B cell (primary cell): ENCODE data around the gene TUG1. TPM values are rescaled to one million over a fixed set of nuclear protein-coding genes. Genes with fewer than 3 reads are reported as not detected.

Source experiments
- ATAC-seq: fragments of 200-7000 bp; cut with Tn5 transposase; one replicate; pipeline ENCODE4 v1.10.0; 2021; ENCODE audit warnings: low read depth, mild to moderate bottlenecking, moderate number of reproducible peaks, moderate library complexity
- CTCF ChIA-PET: fragments of 350-600 bp; sonication (Branson Sonifier 250); formaldehyde crosslinking; loops from one replicate; lab custom pipeline; 2021; ENCODE audit warnings: antibody characterized with exemption, inconsistent platforms; lab: Charles Lee
- POLR2A ChIA-PET: fragments of 350-600 bp; sonication (Branson Sonifier 250); formaldehyde crosslinking; loops from one replicate; lab custom pipeline; 2021; ENCODE audit warnings: antibody characterized with exemption; lab: Charles Lee
- DNase-seq: peaks from one replicate; pipeline ENCODE4 v3.0.0; 2013
- H2AFZ ChIP-seq: 2 replicates; pipeline ENCODE4 v1.6.1; 2012; ENCODE audit warnings: mild to moderate bottlenecking, low read depth, low read length; ENCODE audit not compliant: insufficient read depth, poor library complexity, severe bottlenecking
- H3K27ac ChIP-seq, 2 donors: 1 replicate in 1 of 2; 2 replicates in 1 of 2; pipeline ENCODE4 v1.5.1; 2012 to 2013; ENCODE audit warnings: low read length in 2 of 2, mild to moderate bottlenecking in 2 of 2, moderate library complexity in 1 of 2
- H3K27me3 ChIP-seq, 4 experiments: fragments of 200-600 bp in 1 of 4; sonication (generic) in 1 of 4; replicated peaks in 1 of 4; 1 replicate in 2 of 4; 2 replicates in 2 of 4; pipeline versions ENCODE4 v1.6.1 to v1.7.0; 2013 to 2016; ENCODE audit warnings: low read length in 3 of 4, mild to moderate bottlenecking in 2 of 4, mixed read lengths in 1 of 4, moderate library complexity in 1 of 4; ENCODE audit not compliant: insufficient read depth in 4 of 4, control insufficient read depth in 3 of 4; ENCODE audit errors: control extremely low read depth in 1 of 4
- H3K36me3 ChIP-seq, 2 experiments: replicated peaks in 1 of 2; 1 replicate in 1 of 2; 2 replicates in 1 of 2; pipeline versions ENCODE4 v1.6.1 to v1.7.1; 2013; ENCODE audit warnings: low read length in 1 of 2; ENCODE audit not compliant: insufficient read depth in 2 of 2, control insufficient read depth in 1 of 2; ENCODE audit errors: control extremely low read depth in 1 of 2, extremely low read depth in 1 of 2
- H3K4me1 ChIP-seq, 2 donors: fragments of 200-600 bp in 1 of 2; sonication (generic) in 1 of 2; 1 replicate in 1 of 2; 2 replicates in 1 of 2; pipeline versions ENCODE4 v1.5.1 to v1.6.1; 2013 to 2017; ENCODE audit warnings: low read length in 2 of 2; ENCODE audit not compliant: control insufficient read depth in 2 of 2, insufficient read depth in 2 of 2
- H3K4me2 ChIP-seq: replicated peaks from 2 replicates; pipeline ENCODE3; 2012; ENCODE audit warnings: mild to moderate bottlenecking, low read depth, low read length; ENCODE audit not compliant: poor library complexity, severe bottlenecking
- H3K4me3 ChIP-seq, 5 experiments: fragments of 200-600 bp in 1 of 5; sonication (generic) in 1 of 5; 1 replicate in 3 of 5; 2 replicates in 2 of 5; pipeline versions ENCODE4 v1.5.1 to v1.7.0; 2011 to 2016; ENCODE audit warnings: low read length in 4 of 5, mild to moderate bottlenecking in 4 of 5, low read depth in 2 of 5, control low read depth in 1 of 5, moderate library complexity in 1 of 5; ENCODE audit not compliant: insufficient read depth in 1 of 5; ENCODE audit errors: control extremely low read depth in 1 of 5, extremely low read depth in 1 of 5
- H3K79me2 ChIP-seq: fragments of 200-600 bp; sonication (generic); one replicate; pipeline ENCODE4 v1.6.0; 2016; ENCODE audit warnings: low read length; ENCODE audit not compliant: control insufficient read depth, insufficient read depth
- H3K9ac ChIP-seq: fragments of 200-600 bp; sonication (generic); 2 replicates; pipeline ENCODE4 v1.6.1; 2017; ENCODE audit warnings: mild to moderate bottlenecking, low read length, moderate library complexity
- H3K9me3 ChIP-seq, 3 donors: one replicate each; pipeline versions ENCODE4 v1.6.1 to v1.7.1; 2013; ENCODE audit warnings: low read length in 2 of 3; ENCODE audit not compliant: control insufficient read depth in 2 of 3, insufficient read depth in 1 of 3; ENCODE audit errors: control extremely low read depth in 1 of 3
- H4K20me1 ChIP-seq: 2 replicates; pipeline ENCODE4 v1.6.0; 2012; ENCODE audit warnings: mild to moderate bottlenecking, low read length; ENCODE audit not compliant: insufficient read depth, control insufficient read depth, poor library complexity, severe bottlenecking
- H3K27ac Mint-ChIP-seq: one replicate; pipeline ENCODE4 v1.8.0; 2021; ENCODE audit warnings: mixed read lengths
- H3K27me3 Mint-ChIP-seq: one replicate; pipeline ENCODE4 v1.8.0; 2021; ENCODE audit warnings: mixed read lengths
- H3K4me1 Mint-ChIP-seq: one replicate; pipeline ENCODE4 v1.8.0; 2021; ENCODE audit warnings: mixed read lengths
- H3K4me3 Mint-ChIP-seq: one replicate; pipeline ENCODE4 v1.8.0; 2021; ENCODE audit warnings: mixed read lengths
- H3K9me3 Mint-ChIP-seq: one replicate; pipeline ENCODE4 v1.8.0; 2022; ENCODE audit warnings: mixed read lengths; ENCODE audit not compliant: insufficient read depth
- CTCF ChIP-seq: fragments of 200-600 bp; IDR thresholded peaks from one replicate; pipeline ENCODE4 v1.8.0; 2022; ENCODE audit warnings: antibody characterized with exemption, mild to moderate bottlenecking
- EZH2 ChIP-seq: IDR thresholded peaks from 2 replicates; pipeline ENCODE4 v1.6.1; 2012; ENCODE audit warnings: borderline replicate concordance, low read depth, mild to moderate bottlenecking, moderate library complexity, low read length; ENCODE audit not compliant: insufficient read depth, poor library complexity, severe bottlenecking
- WGBS: methylation state at CpG from one replicate; pipeline ENCODE4 v1.1.5; 2013; ENCODE audit warnings: missing lambda C conversion rate; ENCODE audit not compliant: insufficient coverage; 5-methylcytosine and 5-hydroxymethylcytosine counted together
- intact Hi-C: fragments of 100-400 bp; cut with micrococcal nuclease; formaldehyde crosslinking; loops from one replicate; pipeline ENCODE4 v1.10.0; 2022
- polyA plus RNA-seq: library from polyadenylated mRNA; depleted of rRNA; stranded (reverse); fragments of >200 nt; gene quantifications from 2 replicates; pipeline ENCODE4 v1.2.3, GENCODE V29; 2012
- total RNA-seq, 2 donors: library from RNA; stranded (reverse); fragments of 120-200 nt in 1 of 2; gene quantifications; 1 replicate in 1 of 2; 2 replicates in 1 of 2; pipeline versions ENCODE4 v1.2.3 to v1.2.4, GENCODE V29; 2013 to 2022

The TUG1 gene
- total and polyA plus RNA-seq, 2 donors (not counting 1 experiment from before 2014, with no cell fraction given): 78.9 to 110 TPM

- Histone ChIP-seq H3K4me1 (no peaks in the 10 kb centered on the region), H4K20me1 (no peaks in the 10 kb centered on the region), H3K79me2 (no peaks in the 10 kb centered on the region), H3K27ac (no peak overlapping the region), H3K9ac (no peak overlapping the region), H3K4me3 (no peak overlapping the region), H3K36me3 (no peaks in the 10 kb centered on the region), H3K27me3 (no peaks in the 10 kb centered on the region), H2AFZ (no peak overlapping the region), H3K4me2 (no peak overlapping the region), H3K9me3 (peaks cover 7 to 59% (median 49%) of the 10 kb centered on the region in 3 donors)
- Mint-ChIP-seq H3K4me3 (no peak overlapping the region), H3K27me3 (no peaks in the 10 kb centered on the region), H3K27ac (no peak overlapping the region), H3K4me1 (no peaks in the 10 kb centered on the region), H3K9me3 (peaks cover 23% of the 10 kb centered on the region)
- TF ChIP-seq CTCF (no peak), EZH2 (no peak)
- ATAC-seq (no peak), DNase-seq (no peak)
- intact Hi-C loops: no loop called here
- 88% methylated on average over 1 of the region's 2 CpGs for WGBS
- ChIA-PET POLR2A (no interaction called here), CTCF (no interaction called here)
Measured at GRCh38 chr22:30984317-30984716, 15.3 kb downstream of the TUG1 start.

- Histone ChIP-seq H3K4me1 (no peaks in the 10 kb centered on the region), H3K36me3 (no peaks in the 10 kb centered on the region), H3K9ac (no peak overlapping the region), H3K4me3 (no peak overlapping the region), H4K20me1 (no peaks in the 10 kb centered on the region), H3K4me2 (no peak overlapping the region), H3K79me2 (no peaks in the 10 kb centered on the region), H3K9me3 (peaks cover 7 to 52% (median 43%) of the 10 kb centered on the region in 3 donors), H3K27ac (no peak overlapping the region), H2AFZ (no peak overlapping the region), H3K27me3 (no peaks in the 10 kb centered on the region)
- Mint-ChIP-seq H3K27me3 (no peaks in the 10 kb centered on the region), H3K4me1 (no peaks in the 10 kb centered on the region), H3K9me3 (peaks cover 24% of the 10 kb centered on the region), H3K27ac (no peak overlapping the region), H3K4me3 (no peak overlapping the region)
- TF ChIP-seq CTCF (no peak), EZH2 (no peak)
- ATAC-seq (no peak), DNase-seq (no peak)
- WGBS: 85% methylated on average over 2 of the region's 4 CpGs
- CTCF ChIA-PET: no interaction called here
- intact Hi-C loops: no loop called here
- POLR2A ChIA-PET: interaction anchor here (0.7 kb wide), 1 partner anchor 14 kb away, joined by 9 read pairs; no protein-coding TSS in a partner anchor
Measured at GRCh38 chr22:30985561-30986208, 16.6 kb downstream of the TUG1 start.
